Measurements from ENCODE around the gene AK8.

The AK8 gene

GRCh38 chr9:132745756-132746709 lies 132.1 kb downstream of the AK8 start:
- DNase-seq (ENCODE audit: low read depth in 1 of 2, low spot score in 1 of 2) = no peak

DNA sequence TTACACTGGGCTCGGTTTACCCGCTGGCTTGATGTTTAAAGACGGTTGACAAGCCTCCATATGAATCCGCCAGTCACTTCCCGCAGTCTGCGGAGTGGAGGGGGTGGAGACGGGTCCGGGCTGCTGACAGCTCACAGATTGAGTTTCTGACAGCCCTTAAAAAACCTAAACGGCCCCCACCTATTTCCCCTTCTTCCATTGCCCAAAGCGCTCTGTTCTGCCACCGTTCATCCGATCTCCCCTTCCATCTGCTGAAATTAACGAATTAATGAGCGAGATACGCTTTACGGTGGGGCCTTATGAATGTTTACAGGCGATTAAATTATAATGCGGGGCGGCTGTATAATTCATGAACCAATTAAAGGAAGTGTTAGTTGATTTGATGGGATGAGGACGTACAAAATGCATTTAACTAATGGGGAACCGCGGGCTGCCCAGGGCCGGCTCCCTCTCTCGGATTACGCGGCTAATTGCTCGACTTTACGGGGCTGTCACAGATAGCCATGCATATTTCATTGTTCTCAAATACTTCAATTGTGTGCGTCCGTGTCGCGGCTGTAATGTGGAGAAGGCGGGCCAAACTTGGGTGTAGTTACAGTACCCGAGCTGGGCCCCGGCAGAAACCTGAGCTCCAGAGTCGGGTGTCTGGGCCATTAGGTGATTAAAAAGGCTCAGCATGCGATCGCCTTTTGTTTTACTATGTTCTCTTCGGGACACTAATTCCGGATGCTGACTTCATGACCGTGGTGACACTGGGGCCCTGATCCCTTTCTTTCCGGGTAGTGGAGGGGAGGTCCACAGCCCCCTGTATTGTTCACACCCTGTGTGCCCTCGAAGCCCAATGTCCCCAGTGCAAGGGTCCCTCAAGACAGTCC lies 133.0 kb downstream of the AK8 start:
- no peak for DNase-seq (ENCODE audit: low read depth in 1 of 2, low spot score in 1 of 2)

- DNase-seq (ENCODE audit: low read depth in 1 of 2, low spot score in 1 of 2) = no peak
Observed at GRCh38 chr9:132743931-132744479, 134.1 kb downstream of the AK8 start.

DNA sequence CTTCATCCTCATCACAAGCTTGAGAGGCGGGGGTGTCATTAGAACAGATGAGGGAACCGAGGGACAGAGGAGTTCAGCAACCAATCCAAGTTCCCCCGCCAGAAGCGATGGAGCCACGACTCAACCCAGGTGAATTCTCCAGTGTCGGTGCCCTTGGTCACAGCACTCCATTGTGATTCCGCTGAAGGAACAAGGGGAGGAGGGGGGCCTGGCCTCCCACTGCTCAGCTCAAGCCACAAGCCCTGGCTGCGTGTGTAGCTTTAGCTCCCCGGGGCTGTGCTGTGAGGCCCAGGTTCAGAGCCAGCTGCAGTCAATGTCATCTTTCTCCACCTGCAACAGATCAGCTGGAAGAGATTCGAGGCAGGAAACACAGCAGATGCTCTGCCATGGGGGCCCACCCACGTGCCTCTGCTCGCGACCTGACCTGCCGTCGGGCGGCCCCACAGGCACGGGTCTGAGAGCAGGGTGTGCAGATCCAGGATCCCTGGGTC lies 135.2 kb downstream of the AK8 start:
- no peak for DNase-seq (ENCODE audit: low read depth in 1 of 2, low spot score in 1 of 2)

GRCh38 chr9:132740526-132741309 lies 137.4 kb downstream of the AK8 start:
- DNase-seq (ENCODE audit: low read depth in 1 of 2, low spot score in 1 of 2) = no peak

GRCh38 chr9:132739710-132740310 lies 138.3 kb downstream of the AK8 start:
- DNase-seq (ENCODE audit: low read depth in 1 of 2, low spot score in 1 of 2) = no peak

DNA sequence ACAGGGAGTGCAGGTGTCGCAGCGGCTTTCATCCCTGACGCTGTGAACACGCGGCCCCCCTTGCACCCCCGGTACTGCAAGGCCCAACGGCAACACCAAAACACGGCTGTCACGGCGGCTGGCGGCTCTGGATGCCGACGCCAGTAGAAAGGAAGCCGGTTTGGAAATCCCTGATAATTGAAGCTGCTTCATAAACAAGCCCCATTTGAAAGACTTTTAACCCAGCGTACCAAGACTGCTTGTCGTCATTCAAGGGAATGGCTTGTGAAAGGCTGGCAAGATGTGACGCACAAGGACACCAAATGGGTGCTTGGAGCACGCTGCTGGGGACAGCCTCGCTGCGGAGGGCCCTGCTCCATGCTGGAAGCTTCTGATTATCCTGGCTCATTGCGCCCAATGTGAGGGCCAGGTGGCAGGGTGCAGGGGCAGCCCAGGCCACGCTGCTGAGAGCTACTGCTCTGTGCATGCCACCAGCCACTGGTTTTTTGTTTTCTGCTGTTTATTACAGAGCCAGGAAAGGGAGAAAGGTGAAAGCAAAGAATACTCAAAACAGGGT lies 144.7 kb downstream of the AK8 start:
- DNase-seq (ENCODE audit: low read depth in 1 of 2, low spot score in 1 of 2) = no peak

DNA sequence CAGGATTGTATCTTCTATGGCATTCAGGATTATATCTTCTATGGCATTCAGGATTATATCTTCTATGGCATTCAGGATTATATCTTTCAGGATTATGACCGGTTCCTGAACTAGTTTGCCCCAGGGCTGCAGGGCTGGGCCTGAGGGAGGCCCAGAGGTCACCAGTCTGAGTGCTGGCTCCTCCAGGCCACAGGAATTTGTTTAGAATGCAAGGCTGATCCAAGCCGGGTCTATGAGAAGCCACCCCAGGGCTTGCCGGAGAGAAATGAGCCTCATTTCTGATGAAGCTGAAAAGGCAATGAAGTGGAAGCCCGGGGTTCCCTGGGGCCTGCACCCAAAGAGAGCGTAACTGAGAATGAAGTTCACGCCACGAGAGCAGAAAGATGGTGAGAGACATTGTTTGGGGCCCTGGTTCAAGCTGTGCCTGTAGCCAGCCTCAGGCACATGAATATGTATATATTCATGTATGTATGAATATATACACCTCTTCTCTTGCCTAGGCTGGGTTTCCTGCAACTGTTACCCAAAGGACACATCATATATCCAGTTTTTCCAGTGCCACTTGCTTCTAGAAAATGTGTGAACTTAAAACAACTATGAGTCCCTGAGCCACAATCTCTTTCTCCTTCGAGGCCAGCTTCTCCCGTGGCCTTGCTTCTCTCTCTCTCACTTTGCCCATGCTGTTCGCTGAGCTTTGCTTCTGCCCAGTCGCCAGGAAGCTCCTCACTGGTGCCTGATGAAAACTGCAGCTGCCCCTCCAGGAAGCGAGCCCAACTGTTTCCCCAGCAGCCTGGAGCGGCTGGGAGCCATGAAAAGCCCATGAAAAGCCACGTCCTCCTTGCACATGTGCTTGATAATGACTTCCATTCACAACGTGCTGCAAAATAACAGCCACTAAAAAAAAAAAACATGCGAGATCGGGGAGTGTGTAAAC lies 145.5 kb downstream of the AK8 start:
- no peak for DNase-seq (ENCODE audit: low read depth in 1 of 2, low spot score in 1 of 2)

DNA sequence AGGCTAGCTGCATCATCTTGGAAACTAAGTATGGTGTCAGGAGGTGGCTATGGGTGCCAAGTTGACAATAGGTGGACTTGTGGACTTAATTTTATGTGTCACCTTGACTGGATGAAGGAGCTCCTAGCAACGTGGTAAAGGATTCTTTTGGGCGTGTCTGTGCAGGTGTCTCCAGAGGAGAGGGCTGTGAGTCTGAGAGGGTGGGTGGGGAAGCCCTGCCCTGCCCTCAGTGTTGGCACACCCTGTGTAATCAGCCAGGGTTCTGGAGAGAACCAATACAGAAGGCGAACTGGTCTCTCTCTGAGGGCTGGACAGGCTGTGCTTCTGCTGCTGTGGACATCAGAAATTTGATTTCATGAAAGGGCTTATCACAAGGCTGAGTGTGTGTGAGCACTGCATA lies 146.9 kb downstream of the AK8 start:
- DNase-seq (ENCODE audit: low read depth in 1 of 2, low spot score in 1 of 2) = no peak

DNA sequence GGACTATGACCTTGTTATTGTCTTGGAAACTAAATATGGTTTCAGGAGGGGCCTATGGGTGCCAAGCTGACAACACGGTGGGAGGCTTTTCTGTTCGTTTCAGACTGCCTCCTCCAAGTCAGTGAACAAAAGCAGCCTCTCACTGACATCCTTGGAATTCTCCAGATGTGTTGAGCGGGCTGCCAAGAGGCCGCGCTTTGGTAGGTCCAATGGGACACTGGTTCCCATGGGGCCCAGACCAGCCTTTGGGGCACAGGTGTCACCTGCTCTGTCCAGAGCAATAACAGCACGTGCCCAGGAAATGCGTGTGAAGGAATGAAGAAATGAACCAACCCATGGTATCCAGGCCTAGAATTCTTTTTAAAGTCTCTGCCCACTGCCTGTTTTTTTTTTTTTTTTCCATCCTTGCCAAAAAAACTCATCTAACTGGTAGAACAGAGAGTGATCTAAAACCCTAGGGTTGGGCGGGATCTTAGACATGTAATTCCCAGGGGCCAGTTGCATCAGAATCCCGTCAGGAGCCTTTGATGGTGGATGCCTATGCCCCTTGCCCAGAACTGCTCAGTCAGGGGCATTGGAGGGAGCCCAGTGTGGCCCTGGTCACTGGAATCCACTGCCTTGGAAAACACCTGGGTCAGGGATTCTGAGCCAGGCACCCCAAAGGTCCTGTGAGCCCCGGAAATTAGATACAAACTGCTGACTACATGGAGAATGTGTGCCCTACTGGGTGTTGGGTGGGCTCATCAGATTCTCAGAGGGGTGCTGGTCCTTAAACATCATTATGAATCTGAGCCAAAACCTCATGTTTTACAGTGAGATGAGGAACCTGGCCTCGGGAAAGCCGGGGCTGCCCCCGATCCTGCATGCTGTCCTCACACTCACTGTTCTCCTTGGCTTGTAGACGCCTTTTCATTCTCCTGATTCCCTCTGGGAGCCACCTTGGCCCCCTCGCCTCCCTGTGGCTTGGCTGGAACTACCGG lies 147.7 kb downstream of the AK8 start:
- no peak for DNase-seq (ENCODE audit: low read depth in 1 of 2, low spot score in 1 of 2)

- no peak for DNase-seq (ENCODE audit: low read depth in 1 of 2, low spot score in 1 of 2)
Observed at GRCh38 chr9:132729235-132729890, 148.7 kb downstream of the AK8 start.

GRCh38 chr9:132728497-132728896 lies 149.6 kb downstream of the AK8 start:
- DNase-seq (ENCODE audit: low read depth in 1 of 2, low spot score in 1 of 2) = no peak

DNA sequence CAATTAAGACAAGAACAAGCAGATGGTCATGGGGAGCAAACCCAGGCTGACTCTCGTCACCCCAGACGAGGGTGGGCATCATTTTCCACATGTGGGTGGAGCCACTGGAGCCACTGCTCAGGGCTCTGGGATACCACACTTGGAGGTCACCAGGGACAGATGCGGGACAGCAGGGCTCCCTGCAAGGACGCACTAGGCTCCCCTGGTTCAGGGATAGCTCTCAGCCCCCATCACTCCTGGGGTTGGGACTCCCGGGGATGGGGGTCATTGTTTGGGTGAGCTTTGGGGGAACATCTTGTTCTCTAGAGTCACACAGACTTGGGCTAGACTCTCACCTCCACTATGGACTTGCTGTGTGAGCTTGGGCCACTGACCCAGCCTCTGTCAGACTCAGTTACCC lies 150.0 kb downstream of the AK8 start:
- DNase-seq (ENCODE audit: low read depth in 1 of 2, low spot score in 1 of 2) = no peak

- DNase-seq (ENCODE audit: low read depth in 1 of 2, low spot score in 1 of 2) = no peak
Observed at GRCh38 chr9:132726576-132727130, 151.4 kb downstream of the AK8 start.

GRCh38 chr9:132725306-132725705 lies 152.8 kb downstream of the AK8 start:
- no peak for DNase-seq (ENCODE audit: low read depth in 1 of 2, low spot score in 1 of 2)

DNA sequence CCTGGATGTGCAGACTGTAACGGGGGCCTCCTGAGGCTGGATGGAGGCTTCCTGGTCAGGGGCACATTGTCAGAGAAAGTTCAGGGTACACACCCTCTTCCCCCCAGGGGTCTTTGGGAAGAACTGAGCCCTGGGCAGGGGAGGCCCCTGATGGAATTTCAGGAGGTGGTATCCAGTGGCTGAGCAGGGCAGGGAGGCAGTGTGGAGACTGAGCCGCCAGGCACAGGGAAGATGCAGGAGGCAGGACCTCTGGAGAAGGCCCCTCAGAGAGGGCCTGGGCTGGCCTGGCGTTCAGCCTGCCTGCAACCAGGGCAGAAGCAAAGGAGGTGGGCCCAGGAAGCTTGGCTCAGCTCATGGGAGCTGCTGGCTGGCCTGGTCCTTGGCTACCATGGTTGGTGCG lies 154.3 kb downstream of the AK8 start:
- DNase-seq (ENCODE audit: low read depth in 1 of 2, low spot score in 1 of 2) = no peak

DNA sequence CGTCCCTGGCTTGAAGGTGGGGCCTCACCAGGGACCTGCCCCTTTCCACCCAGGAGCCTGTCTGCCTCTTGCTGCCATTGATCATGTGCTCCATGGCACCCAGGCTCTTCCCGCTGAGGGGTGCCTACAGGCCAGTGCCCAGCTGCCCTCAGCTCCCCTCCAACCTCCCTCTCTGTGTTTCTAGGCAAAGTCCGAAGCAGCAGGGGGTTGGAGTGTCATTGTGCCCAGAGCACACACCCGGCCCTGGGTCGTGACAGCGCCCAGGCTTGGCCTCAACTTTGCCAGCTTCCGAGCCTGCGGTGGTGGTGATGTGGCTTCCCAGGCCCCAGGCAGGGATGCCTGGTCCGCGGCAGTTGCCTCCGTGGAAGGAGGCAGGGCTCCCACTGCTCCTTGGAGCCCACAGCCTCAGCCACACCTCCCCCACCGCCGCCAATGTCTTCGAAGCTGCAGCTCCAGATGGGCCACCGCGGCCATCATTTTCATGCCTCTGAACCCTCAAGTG lies 155.5 kb downstream of the AK8 start:
- DNase-seq (ENCODE audit: low read depth in 1 of 2, low spot score in 1 of 2) = no peak
